Hematopoietic multipotent progenitor cell treated with erythropoietin and hydrocortisone succinate and interleukin-3 and kit ligand, for 15 days (in vitro differentiated cells): ENCODE results near the gene PRKAG2.
A peak's percentile ranks its signal among the peaks of the same experiment; 100 is the strongest.
"Not testable (repeated sequence)": the region's sequence is repeated elsewhere in the genome, so short reads cannot be mapped to it uniquely, and the experiment has no call there.

Source experiments
- DNase-seq: peaks from one replicate; pipeline ENCODE4 v3.0.0-alpha.2; 2015; ENCODE audit warnings: low spot score

Gene PRKAG2

GRCh38 chr7:151549083-151549482, 327.8 kb downstream of the PRKAG2 start:
- no peak for DNase-seq

- DNase-seq = no peak
These were observed 332.7 kb downstream of the PRKAG2 start for GRCh38 chr7:151544183-151544582.

DNA sequence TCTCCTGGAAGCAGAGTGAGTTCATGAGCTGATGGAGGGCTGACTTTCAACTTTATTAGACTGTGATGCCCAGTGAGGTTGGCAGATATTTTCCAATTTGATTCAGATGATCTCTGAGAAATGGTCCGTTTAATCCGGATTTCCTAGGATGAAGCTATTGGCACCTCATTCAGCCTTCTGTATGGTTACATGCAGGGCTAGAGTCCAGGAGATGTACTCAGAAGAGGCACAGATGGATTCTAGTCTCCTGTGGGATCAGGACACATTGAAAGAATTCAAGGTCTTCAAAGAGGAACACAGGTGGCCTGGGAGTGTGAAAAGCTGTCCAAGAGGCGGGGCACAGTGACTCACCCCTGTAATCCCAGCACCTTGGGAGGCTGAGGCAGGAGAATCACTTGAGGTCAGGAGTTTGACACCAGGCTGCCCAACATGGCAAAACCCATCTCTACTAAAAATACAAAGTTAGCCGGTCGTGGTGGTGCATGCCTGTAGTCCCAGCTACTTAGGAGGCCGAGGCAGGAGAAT, 334.2 kb downstream of the PRKAG2 start:
- DNase-seq = no peak

DNA sequence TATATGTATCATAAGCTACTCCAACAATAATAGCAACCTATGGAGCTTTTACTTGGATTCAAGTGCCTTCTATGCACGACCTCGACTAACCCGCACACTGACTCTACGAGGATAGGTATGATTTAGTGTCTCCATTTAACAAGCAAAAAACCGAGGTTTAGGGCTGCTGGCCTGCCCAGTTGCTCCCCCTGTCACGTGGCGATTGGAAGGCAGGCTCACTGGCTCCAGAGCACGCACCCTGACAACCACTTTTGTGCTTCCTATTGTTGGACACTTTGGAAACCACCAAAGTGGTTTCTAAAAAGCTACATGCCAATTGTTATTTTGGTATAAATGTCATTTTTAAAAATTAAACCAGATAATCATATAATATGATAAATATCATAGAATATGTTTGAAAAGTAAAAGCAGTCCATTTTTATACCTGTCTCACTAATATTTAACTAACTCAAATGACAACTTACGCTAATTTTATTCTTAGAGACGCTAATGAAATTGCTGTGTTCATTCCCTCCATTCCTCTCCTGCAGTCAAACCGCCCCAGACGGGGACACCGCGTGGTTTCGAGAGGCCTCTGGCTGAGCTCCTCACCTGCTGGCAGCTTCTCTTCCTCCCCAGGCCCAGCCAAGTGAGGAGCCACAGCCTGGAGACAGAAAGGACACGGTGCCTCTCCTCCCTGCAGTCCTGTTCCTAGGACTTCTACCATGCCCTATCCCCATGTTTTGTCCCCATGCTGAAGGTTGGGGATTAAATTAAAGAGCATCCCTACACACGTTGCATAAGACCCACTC, 335.0 kb downstream of the PRKAG2 start:
- no peak for DNase-seq

DNA sequence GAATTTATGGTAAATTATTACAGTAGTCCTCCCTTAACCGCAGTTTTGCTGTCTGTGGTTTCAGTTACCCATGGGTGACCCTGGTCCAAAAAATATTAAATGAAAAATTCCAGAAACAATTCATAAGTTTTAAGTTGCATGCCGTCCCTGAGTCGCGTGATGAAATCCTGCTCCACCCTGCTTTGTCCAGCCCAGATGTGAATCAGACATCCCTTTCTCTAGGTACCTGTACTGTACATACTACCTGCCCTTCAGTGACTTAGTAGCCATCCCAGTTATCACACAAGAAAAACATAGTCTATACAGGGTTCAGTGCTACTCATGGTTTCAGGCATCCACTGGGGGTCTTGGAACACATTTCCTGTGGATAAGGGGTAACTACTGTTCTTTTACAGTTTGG, 336.8 kb downstream of the PRKAG2 start:
- no peak for DNase-seq

GRCh38 chr7:151539088-151539671, 337.7 kb downstream of the PRKAG2 start:
- DNase-seq = no peak

- DNase-seq = no peak
These were observed 338.9 kb downstream of the PRKAG2 start for GRCh38 chr7:151537818-151538561.

DNA sequence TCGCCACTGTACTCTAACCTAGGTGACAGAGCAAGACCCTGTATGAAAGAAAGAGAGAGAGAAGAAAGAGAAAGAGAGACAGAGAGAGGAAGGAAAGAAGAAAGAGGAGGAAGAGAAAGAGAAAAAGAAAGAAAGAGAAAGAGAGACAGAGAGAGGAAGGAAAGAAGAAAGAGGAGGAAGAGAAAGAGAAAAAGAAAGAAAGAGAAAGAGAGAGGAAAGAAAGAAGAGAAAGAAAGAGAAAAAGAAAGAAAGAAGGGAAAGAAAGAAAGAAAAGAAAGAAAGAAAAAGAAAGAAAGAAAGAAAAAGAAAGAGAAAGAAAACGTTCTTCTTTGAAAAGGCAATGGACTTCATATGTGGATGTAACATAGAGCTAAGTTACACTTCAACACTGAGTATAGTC, 340.7 kb downstream of the PRKAG2 start:
- not testable (repeated sequence) for DNase-seq

DNA sequence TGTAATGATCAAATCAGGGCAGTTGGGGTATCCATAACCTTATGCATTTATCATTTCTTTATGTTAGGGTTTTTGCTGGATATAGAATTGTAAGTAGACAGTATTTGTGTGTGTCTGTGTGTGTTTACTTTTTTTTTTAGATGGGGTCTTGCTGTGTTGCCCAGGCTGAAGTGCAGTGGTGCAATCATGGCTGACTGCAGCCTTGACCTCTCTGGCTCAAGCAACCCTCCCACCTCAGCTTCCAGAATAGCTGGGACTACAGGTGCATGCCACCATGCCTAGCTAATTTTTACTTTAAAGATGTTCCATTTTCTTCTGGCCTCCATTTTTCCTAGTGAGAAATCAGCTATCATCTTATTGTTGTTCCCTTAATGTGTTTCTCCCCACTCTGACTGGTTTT, 347.1 kb downstream of the PRKAG2 start:
- DNase-seq = no peak

DNA sequence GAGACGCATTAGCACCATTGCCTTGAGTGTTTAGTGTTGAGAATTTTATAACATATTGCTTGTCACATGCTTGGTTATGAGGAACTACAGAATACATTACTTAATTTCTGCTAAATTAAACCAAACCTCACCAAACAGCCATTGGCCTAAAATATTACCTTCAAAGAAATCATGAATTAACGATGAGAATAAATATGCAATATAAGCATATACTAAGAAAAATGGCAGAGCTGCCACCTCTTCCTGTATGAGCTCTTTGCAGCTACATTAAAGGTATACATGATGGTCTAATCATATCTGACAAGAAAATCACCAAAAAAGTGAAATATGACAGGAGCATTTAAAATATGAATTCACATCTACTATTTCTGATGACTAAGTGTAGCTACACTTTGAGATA, 352.1 kb downstream of the PRKAG2 start:
- DNase-seq = no peak

DNA sequence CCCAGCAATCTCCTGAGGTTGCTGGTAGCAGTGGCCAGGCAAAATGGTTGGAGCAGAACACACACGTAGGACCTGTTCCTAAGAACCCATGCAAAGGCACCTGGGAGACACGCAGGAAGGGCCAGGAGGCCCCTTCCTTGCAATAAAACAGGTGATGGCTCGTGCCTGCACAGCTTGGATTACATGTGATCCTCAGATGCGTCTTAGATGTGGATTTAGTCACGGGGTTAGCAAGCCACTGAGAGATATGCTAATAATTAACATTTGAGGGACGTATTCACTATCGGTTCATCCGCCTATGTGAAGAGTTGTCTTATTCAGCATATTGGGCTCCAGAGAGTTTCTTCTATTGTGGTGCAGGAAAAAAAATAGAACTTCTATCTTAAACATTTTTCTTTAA, 352.6 kb downstream of the PRKAG2 start:
- no peak for DNase-seq

- DNase-seq = peak; percentile 32
These were observed 356.3 kb downstream of the PRKAG2 start for GRCh38 chr7:151520419-151521261.

DNA sequence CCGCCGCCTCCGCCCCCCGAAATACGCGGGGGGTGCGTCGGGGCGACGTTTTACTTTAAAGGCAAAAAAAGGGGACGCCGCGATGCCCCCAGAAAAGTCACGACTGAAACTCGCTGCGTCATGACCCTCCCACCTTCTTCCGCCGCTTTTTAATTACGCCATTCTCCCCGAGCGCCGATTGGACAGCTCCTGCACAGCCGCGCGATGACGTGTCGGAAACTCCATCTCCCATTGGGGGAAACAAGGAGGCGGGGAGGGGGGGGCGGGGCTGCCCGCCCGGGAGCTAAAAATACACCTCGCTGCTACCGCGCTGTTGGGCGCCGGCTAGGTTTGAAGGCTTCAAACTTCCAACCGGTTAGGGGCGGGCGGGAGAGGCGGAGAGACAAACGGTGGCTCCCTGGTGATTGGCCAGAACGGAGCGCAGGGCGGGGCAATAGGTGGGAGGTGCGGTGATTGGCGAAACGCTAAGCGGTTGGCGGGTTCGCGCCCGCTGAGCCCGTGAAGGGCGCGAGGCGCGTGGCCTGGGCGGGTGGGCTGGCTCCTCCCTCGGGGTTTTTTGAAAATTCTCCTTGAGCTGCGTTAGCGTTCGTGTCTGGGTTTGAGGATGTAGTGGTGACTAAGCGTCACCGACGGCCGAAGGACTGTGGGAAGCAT, 357.0 kb downstream of the PRKAG2 start, which contains the start of gene RHEB:
Gene RHEB, minus strand, starts transcription at position 131 of the 654 bp plus-strand sequence. CDS start 384 bp downstream, outside the sequence.
- DNase-seq = peak; percentile 99

DNA sequence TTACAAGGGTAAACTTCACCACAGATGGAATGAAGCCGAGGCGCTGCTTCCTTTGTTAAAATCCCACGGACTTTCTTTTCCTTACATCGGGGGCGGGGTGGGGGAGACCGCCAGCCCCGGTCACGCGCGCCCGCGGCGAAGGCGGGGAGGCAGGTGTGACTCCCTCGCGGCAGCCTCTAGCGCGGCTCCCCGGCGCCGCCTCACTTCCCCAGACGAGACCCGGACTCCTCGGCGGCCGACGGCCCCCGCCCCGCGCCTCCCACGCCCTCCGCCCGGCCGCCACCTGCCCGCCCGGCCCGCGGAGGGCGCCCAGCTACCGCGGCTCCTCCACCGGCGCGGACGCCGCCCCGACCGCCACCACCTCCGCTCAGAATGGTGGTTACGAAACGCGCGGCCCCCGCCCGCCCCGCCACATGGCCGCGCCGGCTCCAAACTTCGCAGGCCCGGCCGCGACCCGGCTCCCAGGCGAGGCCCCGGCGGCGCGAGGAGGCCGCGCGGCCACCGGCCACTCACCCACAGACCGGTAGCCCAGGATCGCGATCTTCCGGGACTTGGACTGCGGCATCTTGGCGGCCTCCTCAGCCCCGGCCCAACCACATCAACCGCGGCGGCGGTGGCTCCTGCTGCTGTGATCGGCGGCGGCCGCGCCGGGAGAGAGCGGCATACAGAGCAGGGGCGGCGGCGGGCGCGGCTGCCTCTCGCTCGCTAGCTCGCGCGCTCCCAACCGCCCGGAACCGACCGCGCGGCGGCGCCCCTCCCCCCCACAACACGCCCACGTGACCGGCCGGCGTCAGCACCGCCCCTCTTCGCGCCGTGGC, 357.8 kb downstream of the PRKAG2 start:
- peak; percentile 45 for DNase-seq

DNA sequence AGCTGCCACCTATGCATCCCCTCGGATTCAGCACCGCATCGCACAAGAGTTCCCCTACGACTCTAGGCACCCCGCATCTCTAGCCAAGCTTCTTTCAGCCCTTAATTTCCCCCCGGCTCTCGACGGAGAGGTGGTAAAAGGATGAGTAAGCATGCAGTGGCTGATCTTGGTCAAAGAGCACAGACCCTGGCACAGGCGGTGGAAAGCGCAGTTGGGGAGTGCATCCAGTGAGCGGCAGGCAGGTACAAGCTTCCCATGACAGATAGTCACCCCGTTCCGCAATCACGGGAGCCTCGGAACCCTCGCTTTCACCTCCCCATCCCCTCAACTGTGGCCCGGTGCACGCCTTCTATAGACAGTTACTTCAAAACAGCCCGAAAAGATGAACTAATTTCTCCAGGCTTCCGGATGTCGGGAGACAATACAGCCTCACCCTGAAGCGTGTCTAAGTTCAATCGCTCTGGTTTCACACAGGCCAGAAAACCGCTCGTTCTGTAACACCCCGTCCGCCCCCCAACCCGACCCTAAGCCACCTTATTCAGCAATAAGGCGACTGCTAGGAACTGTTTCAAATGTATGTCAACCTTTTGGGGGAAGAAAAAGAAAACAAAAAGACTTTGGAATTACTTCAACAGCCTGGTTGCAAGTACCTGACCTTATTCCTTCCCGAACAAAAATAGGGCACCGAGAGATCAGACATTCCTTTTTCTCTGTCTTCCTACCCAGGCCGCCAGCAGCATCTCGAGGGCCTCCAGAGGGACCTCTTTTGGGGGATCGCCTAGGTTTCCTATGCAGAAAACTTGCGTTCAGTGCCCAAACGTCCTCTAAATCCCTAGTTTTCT, 358.6 kb downstream of the PRKAG2 start:
- DNase-seq = peak; percentile 51

GRCh38 chr7:151517601-151518104, 359.3 kb downstream of the PRKAG2 start:
- no peak for DNase-seq

GRCh38 chr7:151515276-151515565, 361.7 kb downstream of the PRKAG2 start:
- DNase-seq = no peak

DNA sequence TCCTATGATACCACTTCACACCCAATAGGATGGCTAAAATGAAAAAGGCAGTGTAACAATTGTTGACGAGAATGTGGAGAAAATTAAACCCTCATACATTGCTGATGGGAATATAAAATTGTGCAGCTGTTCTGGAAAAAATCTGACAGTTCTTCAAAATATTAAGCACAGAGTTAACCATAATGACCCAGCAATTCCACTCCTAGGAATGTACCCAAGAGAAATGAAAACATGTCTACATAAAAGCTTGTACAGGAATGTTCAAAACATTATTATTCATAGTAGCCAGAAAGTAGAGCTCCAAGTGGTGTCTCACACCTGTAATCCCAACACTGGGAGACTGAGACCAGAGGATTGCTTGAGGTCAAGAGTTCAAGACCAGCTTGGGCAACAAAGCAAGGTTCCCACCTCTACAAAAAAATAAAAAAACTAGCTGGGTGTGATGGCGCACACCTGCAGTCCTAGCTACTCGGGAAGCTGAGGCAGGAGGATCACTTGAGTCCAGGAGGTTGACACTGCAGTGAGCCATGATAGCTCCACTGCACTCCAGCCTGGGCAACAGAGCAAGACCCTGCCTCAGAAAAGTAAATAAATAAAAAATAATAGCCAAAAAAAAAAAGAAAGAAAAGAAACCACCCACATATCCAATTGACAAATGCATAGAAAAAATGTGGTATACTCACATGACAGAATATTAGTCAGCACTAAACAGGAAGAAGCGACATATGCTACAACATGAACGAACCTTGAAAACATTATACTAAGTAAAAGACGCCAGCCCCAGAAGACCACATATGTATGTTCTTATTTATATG, 362.2 kb downstream of the PRKAG2 start:
- DNase-seq = no peak

DNA sequence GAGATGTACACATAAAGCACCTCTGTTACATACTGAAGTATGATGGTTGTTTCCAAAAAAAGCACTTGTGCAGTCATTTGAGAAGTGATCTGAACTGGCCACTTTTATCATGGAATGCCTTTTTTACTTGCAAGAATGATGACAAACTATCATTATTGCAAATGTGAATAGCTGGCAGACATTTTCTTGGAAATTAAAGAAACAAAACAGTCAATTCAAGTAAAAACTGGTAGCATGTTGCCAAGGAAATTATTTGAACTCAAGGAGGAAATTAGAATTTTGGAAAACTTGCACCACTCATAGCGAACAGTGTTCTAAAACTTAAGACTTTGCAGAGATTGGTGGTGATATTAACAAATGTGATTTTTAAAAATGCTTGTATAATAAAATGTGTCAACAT, 363.8 kb downstream of the PRKAG2 start:
- DNase-seq = no peak
